ENCODE measurements around the gene SLC46A2. TPM values are rescaled to one million over a fixed set of nuclear protein-coding genes. Genes with fewer than 3 reads are reported as not detected.

SLC46A2 gene
- total and polyA plus RNA-seq, 8 donors, result 0.18 to 0.37 TPM; not detected in 6

GRCh38 chr9:112912636-112913035, 22.0 kb upstream of the SLC46A2 start:
- no peak for ATAC-seq
- Histone ChIP-seq H3K4me3 (no peak overlapping the region), H3K4me1 (no peaks in the 10 kb centered on the region), H3K36me3 (no peaks in the 10 kb centered on the region), H3K9me3 (no peaks in the 10 kb centered on the region), H3K27ac (no peak overlapping the region), H3K27me3 (no peaks in the 10 kb centered on the region)
- WGBS, 2 donors, result 85 to 89% methylated on average over 3 of the region's 3 CpGs
- intact Hi-C loops (cut with DNase I), result no loop called here
- FAIRE-seq, result no peak
- no peak for TF ChIP-seq CTCF (IDR thresholded peaks at IDR 0.05)
- DNase-seq, result no peak

GRCh38 chr9:112911736-112912135, 21.1 kb upstream of the SLC46A2 start:
- no peaks in the 10 kb centered on the region for H3K36me3 ChIP-seq
- intact Hi-C loops (cut with DNase I), result no loop called here
- 75 to 76% methylated on average over 2 of the region's 2 CpGs for WGBS, 2 donors

GRCh38 chr9:112905084-112905483, 14.4 kb upstream of the SLC46A2 start:
- intact Hi-C loops (cut with DNase I), result no loop called here
- DNase-seq (no peak), FAIRE-seq (no peak), ATAC-seq (no peak)
- no peak for TF ChIP-seq CTCF (IDR thresholded peaks at IDR 0.05)
- Histone ChIP-seq H3K4me1 (no peaks in the 10 kb centered on the region), H3K36me3 (no peaks in the 10 kb centered on the region), H3K27me3 (no peaks in the 10 kb centered on the region), H3K27ac (no peak overlapping the region), H3K4me3 (no peak overlapping the region), H3K9me3 (no peaks in the 10 kb centered on the region)
- WGBS, 2 donors, result 60 to 63% methylated on average over 4 of the region's 4 CpGs

More at GRCh38 chr9:112911736-112912135, 21.1 kb upstream of the SLC46A2 start:
- Histone ChIP-seq H3K27ac (no peak overlapping the region), H3K9me3 (no peaks in the 10 kb centered on the region), H3K27me3 (no peaks in the 10 kb centered on the region), H3K4me3 (no peak overlapping the region), H3K4me1 (no peaks in the 10 kb centered on the region)
- TF ChIP-seq CTCF (IDR thresholded peaks at IDR 0.05), result no peak
- DNase-seq (no peak), ATAC-seq (no peak), FAIRE-seq (no peak)

- ATAC-seq, result no peak
- Histone ChIP-seq H3K27me3 (no peaks in the 10 kb centered on the region), H3K9me3 (no peaks in the 10 kb centered on the region), H3K4me1 (no peaks in the 10 kb centered on the region), H3K36me3 (no peaks in the 10 kb centered on the region), H3K4me3 (no peak overlapping the region), H3K27ac (no peak overlapping the region)
- no peak for DNase-seq
- no peak for TF ChIP-seq CTCF (IDR thresholded peaks at IDR 0.05)
- 36 to 50% methylated on average over 1 of the region's 1 CpG for WGBS, 2 donors
- no peak for FAIRE-seq
- intact Hi-C loops (cut with DNase I), result no loop called here
These were observed 10.2 kb upstream of the SLC46A2 start for GRCh38 chr9:112900901-112901300.

- no peak for TF ChIP-seq CTCF (IDR thresholded peaks at IDR 0.05)
- WGBS, 2 donors, result 57 to 70% methylated on average over 4 of the region's 4 CpGs
- Histone ChIP-seq H3K4me1 (no peaks in the 10 kb centered on the region), H3K4me3 (no peak overlapping the region), H3K36me3 (no peaks in the 10 kb centered on the region), H3K27me3 (no peaks in the 10 kb centered on the region), H3K9me3 (no peaks in the 10 kb centered on the region), H3K27ac (no peak overlapping the region)
- intact Hi-C loops (cut with DNase I), result no loop called here
- DNase-seq (no peak), FAIRE-seq (no peak), ATAC-seq (peak in 2 of 4 donors; percentile 43 to 46)
These were observed 9.8 kb upstream of the SLC46A2 start for GRCh38 chr9:112900488-112900887.
